Activated CD4-positive, CD25-positive, alpha-beta regulatory T cell treated with anti-CD3 and anti-CD28 coated beads, Interleukin-2, amount 50 U/mL, for 24 hours (primary cell): Measurements from ENCODE around the gene SLC44A2.

Experiments
- ATAC-seq, 2 donors: fragments of 150-1000 bp; cut with Tn5 transposase; one replicate each; pipeline ENCODE4 v1.10.0; 2021; ENCODE audit warnings: mild to moderate bottlenecking in 1 of 2, moderate library complexity in 1 of 2

The SLC44A2 gene

DNA sequence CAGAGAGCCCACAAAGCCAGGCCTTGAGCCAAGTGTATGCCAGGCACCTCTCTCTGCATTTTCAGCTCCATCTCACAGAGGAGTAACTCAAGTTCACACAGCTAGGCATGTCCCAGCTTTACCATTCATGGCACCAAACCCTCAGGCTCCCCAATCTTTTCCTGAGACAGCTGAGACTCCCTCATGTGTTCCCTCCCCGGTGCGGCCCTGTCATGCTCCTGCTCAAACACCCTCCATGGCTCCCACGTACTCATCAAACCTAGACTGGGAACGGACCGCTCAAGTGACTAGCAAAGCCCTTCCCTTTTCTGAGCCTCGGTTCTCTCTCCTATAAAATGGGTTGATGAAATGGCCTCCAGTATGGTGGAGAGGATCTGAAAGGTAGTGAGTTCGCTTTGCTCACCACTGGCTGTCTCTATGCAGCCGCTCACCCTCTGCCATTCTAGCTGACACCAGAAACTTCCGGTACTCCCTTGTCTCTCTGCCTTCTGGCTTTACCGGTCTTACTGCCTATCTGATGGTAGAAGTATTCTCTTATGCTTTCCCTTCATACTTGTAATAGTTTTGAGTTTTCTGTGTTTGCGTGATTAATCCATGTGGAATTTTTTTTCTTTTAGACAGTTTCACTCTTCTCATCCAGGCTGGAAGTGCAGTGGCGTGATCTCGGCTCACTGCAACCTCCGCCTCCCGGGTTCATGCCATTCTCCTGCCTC is 7.8 kb upstream of the SLC44A2 start:
- ATAC-seq: no peak

DNA sequence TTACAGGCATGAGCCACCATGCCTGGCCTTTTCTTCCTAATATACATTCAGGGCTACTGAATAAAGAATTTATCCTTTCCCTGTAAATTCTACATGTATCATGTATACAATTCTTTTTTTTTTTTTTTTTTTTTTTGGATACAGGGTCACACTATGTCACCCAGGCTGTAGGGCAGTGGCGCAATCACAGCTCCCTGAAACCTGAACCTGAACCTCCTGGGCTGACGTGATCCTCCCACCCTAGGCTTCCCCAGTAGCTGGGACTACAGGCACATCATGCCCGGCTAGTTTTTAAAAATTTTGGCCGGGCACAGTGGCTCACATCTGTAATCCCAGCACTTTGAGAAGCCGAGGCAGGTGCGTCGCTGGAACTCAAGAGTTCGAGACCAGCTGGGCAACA is 6.5 kb upstream of the SLC44A2 start:
- ATAC-seq: no peak

DNA sequence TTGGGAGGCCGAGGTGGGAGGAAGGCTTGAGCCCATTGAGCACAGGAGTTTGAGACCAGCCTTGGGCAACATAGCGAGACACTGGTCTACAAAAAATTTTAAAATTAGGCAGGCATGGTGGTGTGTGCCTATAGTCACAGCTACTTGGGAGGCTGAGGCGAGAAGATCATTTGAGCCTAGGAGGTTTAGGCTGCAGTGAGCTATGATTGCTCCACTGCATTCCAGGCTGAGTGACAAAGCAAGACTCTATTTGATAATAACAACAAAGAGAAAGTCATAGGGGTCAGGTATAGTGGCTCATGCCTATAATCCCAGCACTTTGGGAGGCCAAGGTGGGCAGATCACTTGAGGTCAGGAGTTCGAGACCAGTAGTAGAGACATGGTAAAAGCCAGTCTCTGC is 4.6 kb upstream of the SLC44A2 start:
- no peak for ATAC-seq

DNA sequence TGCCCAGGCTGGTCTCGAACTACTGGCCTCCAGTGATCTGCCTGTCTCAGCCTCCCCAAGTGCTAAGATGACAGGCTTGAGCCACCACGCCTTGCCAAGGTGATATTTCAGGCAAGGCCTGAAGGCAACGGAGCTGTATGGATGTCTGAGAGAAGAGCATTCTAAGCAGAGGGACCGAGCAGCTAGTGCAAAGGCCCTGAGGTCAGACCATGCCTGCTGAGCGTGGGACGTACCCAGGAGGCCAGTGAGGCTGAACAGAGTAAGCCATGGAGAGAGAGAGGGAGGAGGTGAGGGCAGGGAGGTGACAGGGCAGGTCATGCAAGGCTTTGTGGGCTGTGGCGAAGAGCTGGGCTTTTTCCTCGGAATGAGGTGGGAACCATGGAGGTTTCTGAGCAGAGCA is 3.4 kb upstream of the SLC44A2 start:
- no peak for ATAC-seq

DNA sequence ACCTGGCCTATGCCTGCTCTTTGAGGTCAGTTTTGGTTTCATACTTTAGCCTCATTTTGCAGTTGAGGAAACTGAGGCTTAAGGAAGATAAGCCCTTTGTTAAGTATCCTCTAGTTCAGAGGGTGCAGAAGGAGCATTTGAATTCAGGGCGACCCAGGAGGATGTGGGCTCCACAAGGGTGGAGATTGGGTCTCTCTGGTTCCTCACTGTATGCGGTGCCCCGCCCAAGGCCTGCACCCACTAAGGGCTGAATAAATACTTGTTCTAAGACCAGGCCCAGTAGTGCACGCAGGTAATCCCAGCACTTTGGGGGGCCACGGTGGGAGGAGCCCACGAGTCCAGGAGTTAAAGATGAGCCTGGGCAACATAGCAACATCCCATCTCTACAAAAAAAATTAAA is 768 bp upstream of the SLC44A2 start:
- no peak for ATAC-seq

DNA sequence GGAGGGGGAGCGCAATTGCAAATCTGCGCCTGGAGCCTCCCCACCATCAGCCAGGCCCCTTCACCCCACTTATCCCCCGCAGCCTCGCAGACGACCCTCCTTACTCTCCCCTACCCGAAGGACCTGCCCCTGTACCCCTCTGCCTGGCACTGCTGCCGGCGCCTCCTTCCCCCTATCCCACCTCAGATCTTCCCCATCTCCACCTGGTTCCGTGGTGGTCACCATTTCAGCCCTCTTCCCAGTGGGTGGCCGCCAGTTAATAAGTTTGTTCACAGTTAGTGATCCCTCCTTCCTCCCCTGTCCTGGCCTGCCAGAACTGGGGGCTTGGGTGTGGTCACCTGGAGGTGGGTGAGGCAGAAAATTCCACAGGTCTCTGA is 397 bp downstream of the SLC44A2 start:
- ATAC-seq: no peak

DNA sequence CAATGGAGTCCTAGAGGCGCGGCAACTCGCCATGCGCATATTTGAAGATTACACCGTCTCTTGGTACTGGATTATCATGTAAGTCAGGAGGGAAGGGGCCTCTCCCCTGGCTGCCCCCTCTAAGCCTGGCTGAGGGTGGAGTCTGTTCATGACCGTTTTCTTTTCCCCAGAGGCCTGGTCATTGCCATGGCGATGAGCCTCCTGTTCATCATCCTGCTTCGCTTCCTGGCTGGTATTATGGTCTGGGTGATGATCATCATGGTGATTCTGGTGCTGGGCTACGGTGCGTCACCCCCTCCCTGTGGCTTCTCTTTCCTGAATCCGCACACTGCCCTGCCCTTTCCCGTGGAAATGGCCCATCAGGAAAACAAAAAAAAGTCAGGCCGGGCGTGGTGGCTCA is 6.5 kb downstream of the SLC44A2 start:
- ATAC-seq: no peak

DNA sequence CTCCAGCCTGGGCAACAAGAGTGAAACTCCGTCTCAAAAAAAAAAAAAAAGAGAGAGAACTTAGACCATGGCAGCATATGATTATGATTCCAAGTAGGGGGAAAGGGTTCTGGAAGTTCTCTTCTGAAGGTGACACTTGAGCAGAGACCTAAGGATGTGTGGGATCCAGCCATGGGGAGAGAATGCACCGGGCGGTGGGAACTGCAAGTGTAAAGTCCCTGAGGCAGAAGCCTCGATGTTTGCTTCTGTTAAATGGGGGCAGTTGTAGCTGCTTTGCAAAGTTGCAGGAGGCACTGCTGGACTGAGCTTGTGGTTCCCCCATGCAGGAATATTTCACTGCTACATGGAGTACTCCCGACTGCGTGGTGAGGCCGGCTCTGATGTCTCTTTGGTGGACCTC is 9.1 kb downstream of the SLC44A2 start:
- ATAC-seq: no peak

DNA sequence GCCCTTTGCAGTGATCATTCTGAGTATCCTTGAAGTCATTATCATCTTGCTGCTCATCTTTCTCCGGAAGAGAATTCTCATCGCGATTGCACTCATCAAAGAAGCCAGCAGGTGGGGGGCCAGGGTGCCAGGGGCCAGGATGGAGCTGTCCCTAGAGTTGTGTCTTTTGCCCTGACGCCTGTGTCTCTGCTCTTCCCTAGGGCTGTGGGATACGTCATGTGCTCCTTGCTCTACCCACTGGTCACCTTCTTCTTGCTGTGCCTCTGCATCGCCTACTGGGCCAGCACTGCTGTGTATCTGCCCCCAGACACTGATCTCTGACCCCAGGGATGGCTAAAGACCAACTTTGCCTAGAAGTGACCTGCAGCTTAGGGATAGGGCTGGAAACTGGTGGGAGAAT is 9.6 kb downstream of the SLC44A2 start:
- ATAC-seq: no peak

DNA sequence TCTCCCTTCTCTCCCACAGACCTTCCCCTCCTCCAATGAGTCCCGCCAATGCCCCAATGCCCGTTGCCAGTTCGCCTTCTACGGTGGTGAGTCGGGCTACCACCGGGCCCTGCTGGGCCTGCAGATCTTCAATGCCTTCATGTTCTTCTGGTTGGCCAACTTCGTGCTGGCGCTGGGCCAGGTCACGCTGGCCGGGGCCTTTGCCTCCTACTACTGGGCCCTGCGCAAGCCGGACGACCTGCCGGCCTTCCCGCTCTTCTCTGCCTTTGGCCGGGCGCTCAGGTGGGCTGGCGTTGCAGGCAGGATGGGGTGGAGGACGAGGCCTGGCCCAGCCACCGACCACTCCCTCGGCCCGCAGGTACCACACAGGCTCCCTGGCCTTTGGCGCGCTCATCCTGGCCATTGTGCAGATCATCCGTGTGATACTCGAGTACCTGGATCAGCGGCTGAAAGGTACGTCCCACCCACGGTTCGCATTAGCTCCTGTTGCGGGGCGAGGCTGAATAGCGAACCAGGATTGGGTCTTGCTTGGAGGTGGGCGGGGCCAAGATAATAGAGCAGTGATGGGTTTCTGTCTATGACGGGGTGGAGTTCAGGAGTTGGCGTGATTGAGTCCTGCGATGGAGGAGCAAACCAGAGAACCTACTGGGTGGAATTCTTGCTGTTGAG is 11.1 kb downstream of the SLC44A2 start:
- no peak for ATAC-seq

DNA sequence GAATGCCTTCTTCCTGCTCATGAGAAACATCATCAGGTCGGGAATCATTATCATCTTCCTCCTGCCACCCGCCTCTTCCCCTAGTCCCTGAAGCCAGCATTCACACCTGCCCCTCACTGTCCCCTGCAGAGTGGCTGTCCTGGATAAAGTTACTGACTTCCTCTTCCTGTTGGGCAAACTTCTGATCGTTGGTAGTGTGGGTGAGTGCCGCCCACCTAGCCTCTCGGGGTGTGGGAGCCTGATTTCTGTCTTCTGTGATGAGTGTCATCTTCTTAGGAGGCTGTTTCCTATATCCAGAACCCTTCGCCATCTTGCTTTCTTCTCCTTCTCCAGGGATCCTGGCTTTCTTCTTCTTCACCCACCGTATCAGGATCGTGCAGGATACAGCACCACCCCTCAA is 12.5 kb downstream of the SLC44A2 start:
- no peak for ATAC-seq

DNA sequence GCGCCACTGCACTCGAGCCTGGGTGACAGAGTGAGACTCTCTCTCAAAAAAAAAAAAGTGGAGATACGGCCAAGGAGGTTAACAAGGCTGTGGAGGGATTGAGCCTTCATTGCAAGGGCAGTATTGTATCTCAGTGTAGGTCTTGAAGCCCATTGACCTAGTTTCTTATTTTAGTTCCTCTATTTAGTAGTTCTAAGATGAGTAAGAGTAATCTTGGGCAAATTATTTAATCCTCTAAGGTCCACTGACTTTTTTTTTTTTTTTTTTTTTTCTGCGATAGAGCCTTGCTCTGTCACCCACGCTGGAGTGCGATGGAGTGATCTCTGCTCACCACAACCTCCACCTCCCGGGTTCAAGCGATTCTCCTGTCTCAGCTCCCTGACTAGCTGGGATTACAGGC is 14.5 kb downstream of the SLC44A2 start:
- ATAC-seq: no peak

DNA sequence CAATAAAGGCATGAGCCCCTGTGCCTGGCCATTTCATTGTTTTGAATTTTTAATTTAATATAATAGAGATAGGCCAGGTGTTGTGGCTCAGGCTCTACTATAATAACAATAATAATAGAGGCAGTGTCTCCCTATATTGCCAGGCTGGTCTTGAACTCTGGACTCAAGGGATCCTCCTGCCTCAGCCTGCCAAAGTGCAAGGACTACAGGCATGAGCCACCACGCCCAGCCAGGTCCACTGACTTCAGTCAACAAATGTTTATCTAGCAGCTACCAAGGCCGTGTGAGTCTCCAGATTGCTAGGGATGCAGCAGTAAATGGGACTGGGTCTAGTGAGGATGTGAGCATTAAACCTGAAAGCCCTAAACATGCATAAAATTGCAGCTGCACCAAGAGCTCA is 15.0 kb downstream of the SLC44A2 start:
- ATAC-seq: no peak

DNA sequence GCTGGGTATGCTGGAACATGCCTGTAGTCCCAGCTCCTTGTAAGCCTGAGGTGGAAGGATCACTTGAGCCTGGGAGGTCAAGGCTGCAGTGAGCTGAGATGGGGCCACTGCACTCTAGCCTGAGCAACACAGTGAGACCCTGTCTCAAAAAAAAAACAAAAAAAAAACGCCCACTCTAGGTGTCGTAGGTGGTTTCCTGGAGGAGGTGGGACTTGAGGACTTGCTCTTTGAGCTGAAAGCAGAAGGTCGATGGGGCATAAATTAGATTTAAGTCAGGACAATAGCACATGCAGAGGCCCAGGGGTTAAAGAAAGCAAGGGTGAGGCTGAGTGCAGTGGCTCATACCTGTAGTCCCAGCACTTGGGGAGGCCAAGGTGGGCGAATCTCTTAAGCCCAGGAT is 15.9 kb downstream of the SLC44A2 start:
- no peak for ATAC-seq

DNA sequence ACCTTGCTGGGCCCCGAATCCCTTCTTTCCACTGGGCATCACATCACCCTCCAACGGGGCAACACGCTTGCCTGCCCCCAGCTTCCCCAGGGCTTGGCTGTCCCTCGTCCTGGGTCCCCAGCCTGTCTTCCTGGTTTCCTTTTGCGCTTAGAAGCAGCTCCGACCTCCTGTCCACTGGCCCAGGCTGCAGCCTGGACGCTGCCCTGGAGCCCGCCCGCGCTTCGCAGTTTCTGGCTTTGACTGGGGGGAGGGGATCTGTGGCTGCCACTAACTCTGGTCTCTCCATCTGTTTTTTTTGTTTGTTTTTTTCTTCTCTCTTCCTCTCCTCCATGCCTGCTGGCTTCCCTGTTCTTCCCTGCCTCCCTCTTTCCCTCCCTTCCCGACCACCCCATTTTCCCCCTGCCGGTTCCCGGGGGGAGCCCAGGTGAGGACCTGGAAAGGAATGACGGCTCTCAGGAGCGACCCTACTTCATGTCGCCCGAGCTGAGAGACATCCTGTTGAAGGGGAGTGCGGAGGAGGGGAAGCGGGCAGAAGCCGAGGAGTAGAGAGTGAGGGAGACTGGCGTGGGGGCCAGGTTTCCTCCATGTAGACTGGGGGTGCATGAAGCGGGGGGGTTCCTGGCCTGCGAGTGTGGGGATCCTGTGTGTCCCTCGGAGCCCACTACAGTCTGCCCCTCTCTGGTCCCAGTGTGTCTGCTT is 17.3 kb downstream of the SLC44A2 start:
- ATAC-seq: no peak

DNA sequence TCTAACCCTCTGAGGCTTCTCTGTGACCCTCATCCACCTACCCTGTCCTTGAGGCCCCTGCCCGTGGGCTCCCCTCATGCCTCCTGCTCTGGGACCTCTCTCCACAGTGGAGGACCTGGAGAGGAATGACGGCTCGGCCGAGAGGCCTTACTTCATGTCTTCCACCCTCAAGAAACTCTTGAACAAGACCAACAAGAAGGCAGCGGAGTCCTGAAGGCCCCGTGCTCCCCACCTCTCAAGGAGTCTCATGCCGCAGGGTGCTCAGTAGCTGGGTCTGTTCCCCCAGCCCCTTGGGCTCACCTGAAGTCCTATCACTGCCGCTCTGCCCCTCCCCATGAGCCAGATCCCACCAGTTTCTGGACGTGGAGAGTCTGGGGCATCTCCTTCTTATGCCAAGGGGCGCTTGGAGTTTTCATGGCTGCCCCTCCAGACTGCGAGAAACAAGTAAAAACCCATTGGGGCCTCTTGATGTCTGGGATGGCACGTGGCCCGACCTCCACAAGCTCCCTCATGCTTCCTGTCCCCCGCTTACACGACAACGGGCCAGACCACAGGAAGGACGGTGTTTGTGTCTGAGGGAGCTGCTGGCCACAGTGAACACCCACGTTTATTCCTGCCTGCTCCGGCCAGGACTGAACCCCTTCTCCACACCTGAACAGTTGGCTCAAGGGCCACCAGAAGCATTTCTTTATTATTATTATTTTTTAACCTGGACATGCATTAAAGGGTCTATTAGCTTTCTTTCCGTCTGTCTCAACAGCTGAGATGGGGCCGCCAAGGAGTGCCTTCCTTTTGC is 18.0 kb downstream of the SLC44A2 start:
- ATAC-seq: no peak

DNA sequence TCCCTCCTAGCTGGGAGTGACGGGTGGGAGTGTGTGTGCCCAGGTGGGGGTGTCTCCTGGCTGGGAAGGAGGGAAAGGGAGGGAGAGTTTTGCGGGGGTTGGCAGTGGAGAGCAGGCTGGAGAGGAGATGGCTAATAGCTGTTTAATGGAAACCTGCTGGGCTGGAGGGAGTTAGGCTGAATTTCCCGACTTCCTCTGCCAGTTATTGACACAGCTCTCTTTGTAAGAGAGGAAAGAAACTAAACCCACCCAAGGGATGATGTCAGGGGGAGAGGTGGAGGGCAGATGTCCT is 18.6 kb downstream of the SLC44A2 start:
- no peak for ATAC-seq

DNA sequence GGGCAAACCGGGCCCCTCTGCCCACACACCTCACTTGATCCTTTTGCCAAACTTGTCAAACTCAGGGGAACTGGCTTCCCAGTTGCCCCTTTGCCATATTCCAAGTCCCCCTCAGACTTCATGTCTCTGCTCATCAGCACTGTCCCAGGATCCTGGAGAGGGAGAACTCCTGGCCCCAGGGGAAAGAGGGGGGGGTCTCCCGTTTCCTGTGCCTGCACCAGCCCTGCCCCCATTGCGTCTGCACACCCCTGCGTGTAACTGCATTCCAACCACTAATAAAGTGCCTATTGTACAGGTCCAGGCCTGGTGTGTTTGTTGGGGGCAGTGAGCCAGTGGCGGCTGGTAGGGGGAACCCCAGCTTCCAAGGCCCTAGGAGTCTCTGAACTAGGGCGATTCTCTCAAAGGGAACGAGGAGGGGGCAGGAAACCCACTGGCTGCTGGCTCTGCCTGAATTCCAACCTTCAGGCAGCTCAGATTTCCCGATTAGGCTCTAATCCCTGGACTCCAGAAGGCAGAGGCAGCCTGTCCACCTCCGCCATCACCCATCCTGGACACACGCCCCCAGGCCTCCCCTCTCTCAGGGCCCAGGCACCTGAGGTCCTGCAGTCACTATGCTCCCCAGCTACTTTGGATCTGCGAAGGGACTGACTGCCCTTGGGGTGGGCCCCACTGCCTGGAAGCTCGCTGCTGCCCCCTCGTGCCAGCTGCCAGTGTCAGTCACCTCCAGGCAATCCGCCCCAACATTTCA is 19.1 kb downstream of the SLC44A2 start:
- peak; percentile 95 to 96 for ATAC-seq

DNA sequence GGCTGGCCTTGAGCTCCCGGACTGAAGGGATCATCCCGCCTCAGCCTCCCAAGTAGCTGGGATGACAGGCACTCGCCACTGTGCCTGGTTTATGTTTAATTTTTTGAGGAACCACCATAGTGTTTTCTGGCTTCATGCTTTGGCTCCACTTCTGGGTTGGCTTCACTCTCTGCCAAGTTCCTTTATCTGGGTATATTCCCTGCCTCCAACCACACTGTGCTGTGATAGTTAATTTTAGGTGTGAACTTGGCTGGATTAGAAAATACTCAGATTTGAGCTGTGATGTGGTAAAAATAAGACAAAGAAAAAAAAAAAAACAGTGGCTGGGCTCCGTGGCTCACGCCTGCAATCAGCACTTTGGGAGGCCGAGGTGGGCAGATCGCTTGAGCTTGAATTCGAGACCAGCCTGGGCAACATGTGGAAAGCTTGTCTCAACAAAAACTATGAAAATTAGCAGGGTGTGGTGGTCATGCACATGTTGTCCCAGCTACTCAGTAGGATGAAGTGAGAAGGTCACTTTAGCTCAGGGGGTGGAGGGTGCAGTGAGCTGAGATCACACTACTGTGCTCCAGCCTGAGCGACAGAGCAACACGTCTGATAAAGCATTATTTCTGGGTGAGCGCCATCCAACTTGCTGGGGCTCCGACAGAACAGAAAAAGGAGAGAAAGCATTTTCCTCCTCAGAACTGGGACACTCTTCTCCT is 21.3 kb downstream of the SLC44A2 start:
- no peak for ATAC-seq

DNA sequence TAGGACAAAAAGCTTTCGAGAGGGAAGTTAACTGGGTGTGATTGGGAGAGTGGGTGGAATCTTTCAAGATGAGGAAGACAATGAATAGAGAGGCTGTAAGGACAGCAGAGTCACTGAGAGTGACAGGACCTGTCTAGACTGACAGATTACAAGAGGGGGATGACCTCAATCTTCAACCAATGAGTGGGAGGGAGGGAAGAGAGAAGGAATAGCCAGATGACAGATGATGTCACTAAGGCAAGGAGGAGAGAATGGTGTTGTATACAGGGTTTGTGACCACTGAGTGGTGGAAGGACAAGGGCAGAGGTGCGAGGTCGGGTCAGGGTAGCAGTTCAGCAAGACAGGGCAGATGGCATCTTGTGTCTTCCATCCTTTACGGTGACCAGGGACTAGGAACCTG is 23.0 kb downstream of the SLC44A2 start:
- ATAC-seq: no peak

DNA sequence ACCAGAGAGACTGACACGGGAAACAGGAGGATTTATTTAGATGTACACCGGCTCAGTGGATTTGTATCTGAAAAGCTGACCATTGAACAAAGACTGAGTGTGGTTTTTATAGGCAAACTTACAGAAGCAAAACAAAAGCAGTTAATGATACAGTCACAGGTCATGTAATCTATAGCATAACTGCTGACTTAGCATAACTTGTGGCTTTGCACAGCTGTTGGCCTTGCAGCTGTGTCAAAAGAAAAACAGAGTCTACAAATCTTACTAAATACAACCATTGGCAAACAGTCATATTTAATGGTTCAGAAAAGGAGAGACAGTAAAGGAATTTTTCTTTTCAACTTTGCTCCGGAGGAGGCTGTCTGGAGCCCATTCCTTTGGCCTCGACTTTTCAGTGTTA is 26.5 kb downstream of the SLC44A2 start:
- ATAC-seq: no peak

DNA sequence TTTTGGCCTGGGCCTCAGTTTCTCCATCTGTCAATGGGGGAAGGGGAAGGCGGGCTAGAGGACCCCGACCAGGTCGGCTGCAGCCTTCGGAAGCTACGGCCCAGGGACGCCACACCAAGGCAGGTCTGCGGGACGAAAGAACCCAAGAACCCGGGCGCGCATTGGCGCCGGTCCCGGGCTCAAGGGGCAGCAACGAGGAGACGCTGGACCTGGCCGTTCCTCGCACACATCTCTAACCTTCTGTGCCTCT is 28.1 kb downstream of the SLC44A2 start:
- ATAC-seq: no peak
